HG02642 (cell line): Measurements from ENCODE around the gene CCDC57.

Experiments
- ATAC-seq: cut with Tn5 transposase; IDR thresholded peaks from one replicate; pipeline ENCODE4 v1.9.1; 2021; ENCODE audit warnings: mild to moderate bottlenecking; ENCODE audit not compliant: unreplicated experiment, poor library complexity

The CCDC57 gene

GRCh38 chr17:82058230-82058854 is 154.3 kb downstream of the CCDC57 start:
- ATAC-seq = no peak

GRCh38 chr17:82056729-82057621 is 155.7 kb downstream of the CCDC57 start:
- ATAC-seq = no peak

- no peak for ATAC-seq
These were observed 156.5 kb downstream of the CCDC57 start for GRCh38 chr17:82055965-82056728.

DNA sequence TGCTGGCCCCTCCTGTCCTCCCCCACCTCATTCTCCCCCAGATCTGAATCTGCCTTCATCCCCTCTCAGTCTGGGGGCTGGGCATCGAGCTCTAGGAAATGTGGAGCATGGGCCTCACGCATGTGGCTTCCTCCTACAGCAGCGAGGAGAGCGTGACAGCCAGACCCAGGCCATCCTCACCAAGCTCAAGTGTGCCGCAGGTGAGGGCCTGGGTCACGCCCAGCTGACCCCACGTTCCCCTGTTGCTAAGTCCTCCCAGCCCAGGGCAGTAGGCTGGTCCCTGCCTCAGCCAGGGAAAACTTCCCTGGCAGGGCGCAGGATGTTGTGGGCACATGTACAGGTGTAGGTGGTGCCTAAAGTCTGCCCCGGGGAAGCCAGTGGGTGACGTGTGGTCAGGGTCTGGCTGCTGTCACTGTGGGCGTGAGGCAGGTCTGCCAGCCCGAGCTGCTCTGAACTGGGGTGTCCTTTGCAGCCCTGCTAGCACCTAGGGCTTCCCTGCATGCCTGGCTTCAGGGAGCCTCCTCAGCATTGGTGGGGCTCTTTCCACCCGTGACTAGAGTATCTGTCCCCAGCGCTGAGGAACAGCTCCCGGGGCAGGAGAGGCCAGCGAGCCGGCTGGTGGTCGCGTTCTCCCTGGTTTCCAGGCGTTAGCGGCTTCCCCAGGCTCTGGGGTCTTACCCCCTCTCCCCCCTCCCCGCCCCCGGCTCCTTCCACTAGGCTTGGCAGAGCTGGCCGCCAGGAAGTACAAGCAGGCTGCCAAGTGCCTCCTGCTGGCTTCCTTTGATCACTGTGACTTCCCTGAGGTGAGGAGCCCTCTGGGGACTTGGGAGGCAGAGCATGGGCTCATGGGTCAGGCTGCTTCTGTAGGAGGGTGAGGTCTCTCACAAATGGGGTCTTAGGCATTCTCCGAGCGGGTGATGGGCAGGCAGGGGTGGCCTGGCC is 157.3 kb downstream of the CCDC57 start:
- no peak for ATAC-seq

- ATAC-seq = no peak
These were observed 158.2 kb downstream of the CCDC57 start for GRCh38 chr17:82054351-82055022.

DNA sequence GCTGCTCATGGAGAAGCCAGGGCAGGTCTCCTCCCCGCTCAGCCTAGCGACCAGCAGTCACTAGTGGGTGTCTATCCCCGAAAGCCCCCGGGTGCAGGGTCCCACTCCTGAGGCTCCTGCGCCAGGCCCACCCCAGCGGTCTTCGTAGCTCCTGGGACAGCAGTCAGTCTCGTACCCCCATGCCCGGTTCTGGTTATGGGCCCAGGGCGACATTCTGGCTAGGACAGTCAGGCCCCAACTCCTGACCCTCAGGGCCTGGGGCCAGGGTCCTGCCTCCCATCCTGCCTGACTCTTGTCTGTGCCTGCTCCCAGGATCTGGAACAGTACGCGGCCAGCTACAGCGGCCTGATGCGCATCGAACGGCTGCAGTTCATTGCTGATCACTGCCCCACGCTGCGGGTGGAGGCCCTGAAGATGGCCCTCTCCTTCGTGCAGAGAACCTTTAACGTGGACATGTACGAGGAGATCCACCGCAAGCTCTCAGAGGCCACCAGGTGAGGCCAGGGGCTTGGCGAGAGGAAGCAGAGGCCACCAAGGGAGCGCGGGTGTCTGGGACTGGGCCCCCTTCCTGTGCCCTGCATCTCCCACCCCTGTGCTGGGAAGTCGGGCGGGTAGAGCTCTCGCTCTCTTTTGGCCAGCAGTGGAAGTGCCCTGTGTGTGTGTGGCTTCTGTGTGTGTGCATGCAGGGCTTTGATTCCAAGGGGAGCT is 158.9 kb downstream of the CCDC57 start:
- ATAC-seq = no peak

- no peak for ATAC-seq
These were observed 159.5 kb downstream of the CCDC57 start for GRCh38 chr17:82053130-82053529.

DNA sequence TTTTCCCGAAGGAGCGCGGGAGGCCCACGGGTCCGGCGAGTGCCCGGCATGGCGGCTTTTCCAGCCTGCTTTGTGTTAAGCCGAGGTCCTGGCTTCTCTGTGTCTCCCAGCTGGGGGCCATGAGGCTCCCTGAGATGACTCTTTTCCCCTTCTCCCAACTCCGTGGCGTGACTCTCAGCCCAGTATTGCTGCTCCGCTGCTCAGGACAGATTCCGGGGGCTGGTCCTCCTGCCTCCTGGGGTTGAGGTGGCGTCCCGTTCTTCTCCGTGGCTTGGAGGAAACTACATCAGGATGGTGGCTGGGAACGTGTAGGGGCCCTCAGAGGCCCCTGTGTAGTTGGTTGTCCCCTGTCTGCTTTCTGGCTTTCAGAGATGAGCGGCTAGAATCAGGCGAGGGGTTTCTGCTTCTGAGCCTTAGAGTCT is 160.0 kb downstream of the CCDC57 start:
- ATAC-seq = no peak

DNA sequence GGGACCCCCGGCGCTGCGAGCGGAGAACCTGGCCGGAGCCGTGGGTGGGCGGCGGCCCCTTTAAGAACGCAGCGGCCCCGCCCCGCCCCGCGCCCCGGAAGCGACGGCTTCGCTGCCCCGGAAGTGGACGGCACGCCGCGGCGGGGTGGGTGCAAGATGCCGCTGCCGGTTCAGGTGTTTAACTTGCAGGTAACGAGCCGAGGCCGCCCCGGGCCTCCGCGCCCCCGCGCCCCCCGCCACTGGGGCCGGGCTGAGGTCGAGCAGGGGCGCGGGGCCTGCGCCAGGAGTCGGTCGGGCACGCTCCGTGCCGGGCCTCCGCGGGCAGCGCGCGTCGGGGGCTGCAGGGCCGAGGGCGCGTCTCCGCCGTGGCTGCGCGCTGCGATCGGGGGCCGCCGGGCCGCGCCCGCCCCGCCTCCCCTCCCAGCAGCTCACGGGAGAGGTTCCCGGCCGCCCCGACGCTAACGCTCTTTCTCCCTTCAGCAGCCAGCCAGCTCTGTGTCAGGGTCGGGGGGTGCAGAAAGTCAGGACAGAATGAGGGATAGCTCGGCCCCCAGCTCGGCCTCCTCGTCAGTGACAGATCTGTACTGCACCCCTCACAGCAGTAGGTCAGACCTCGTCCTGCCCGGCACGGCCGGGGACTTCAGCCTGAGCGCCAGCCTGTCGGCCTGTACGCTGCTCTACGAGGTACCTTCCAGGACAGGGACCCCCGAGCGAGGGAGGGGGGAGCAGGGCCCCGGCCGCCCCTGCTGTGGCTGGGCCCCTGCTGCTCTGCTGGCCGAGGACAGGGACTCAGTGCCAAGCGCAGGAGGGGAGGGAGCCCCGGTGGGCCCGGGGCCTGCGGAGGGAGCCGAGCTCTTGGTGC is 160.6 kb downstream of the CCDC57 start, which contains the start of the genes GPS1 and RFNG:
Gene GPS1 (plus strand): TSS at position 123 of the 862 bp plus-strand sequence. CDS start 34 bp downstream, at position 157.
Gene RFNG (minus strand): TSS at position 36 of the 862 bp plus-strand sequence. CDS start 45 bp downstream, outside the sequence.
- ATAC-seq = peak; percentile 65
